Stimulated activated naive CD4-positive, alpha-beta T cell treated with Interleukin-2 at 50 U/mL for 16 hours (primary cell): ENCODE data around the gene RNF208.
"Not testable (repeated sequence)": the region's sequence is repeated elsewhere in the genome, so short reads cannot be mapped to it uniquely, and the experiment has no call there.

Source experiments
- DNase-seq: peaks from one replicate; lab custom pipeline; 2025; lab: John Stamatoyannopoulos, UW

Gene RNF208

DNA sequence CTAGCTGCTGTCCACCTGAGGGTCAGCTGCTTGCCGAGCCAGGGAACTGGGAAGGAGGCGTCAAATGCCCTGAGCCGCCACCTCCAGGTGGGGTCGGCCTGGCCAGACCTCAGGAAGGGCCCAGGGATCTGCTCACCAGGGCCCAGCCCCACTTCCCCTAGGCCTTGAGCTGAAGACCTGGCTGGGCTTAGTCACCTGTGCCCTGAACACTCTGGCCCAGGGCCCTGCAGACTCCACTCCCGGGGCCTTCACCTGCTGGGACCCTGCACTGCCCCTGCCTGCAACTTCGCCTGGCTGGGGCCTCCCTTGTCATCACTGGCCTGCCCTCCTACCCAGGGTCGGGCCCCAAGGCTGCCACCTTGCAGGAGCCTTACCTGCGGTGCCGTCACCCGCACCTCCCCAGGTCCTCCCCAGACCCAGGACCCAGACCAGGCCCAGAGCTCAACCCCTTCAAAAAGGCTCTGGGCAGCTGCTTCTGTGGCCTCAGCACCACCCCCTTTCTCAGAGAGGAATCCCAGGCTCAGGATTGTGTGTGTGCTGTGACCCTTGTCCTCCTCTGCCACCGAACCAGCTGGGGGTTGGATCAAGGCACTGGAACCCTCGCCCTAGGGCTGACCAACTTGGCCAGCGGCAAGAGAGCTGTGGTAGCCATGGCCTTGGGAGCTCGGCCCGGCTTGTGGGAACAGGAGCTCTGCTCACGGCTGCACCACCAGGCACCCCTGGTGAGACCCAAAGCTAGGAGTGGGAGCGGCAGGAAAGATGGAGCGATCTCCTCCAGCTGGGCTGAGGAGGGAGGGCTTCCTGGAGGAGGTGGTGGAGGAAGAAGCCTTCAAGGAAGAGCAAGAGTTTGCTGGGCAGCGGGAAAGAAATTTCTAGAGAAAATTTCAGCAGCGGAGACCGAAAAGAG, 31.9 kb upstream of the RNF208 start:
- DNase-seq: no peak

- no peak for DNase-seq
Observed at GRCh38 chr9:137252555-137253506, 30.8 kb upstream of the RNF208 start.

DNA sequence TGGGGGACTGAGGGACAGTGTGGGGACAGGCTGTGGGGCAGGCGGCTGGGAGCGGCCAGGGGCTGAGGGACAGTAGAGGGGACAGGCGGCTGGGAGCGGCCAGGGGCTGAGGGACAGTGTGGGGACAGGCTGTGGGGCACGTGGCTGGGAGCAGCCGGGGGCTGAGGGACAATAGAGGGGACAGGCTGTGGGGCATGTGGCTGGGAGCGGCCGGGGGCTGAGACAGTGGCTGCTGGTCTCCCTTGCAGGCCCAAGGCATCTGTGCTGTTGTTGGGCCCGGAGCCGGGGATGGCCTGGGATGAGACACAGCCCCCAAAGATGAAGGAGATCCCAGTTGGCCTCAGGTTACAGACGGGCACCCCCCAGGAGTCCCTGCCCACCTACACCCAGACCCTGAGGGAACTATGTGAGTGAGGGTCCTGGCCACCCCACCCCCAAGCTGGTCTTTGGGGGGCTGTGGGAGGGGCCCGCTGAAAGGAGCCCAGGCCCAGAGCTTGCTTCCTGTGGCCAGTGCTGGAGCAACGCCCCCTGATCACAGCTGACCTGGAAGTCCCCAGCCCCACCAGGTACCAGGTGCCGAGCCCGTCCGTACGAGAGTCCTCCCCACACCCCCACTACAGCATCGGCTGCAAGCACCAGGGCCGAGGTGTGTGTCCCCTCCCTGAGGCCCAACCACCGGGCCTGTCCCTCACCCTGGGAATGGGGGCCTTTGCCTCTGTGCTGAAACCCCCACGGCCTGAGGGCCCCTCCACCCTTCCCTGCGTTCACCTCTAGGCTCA, 29.6 kb upstream of the RNF208 start:
- no peak for DNase-seq

DNA sequence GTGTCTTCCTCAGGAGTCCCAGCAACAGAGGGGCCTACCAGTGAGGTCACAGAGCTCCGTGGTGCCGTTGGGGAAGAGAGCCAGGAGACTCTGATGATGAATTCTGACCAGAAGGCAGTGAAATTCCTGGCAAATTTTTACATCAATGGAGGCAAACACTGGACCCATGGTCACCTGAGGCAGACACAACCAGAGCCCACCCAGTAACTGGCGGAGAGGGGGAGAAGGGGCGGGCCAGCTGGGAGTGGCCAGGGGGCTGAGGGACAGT, 29.1 kb upstream of the RNF208 start, which contains the start of gene STPG3:
STPG3 (plus strand) TSS at position 93 of the 268 bp plus-strand sequence; CDS start at position 94, 1 bp downstream.
- no peak for DNase-seq

DNA sequence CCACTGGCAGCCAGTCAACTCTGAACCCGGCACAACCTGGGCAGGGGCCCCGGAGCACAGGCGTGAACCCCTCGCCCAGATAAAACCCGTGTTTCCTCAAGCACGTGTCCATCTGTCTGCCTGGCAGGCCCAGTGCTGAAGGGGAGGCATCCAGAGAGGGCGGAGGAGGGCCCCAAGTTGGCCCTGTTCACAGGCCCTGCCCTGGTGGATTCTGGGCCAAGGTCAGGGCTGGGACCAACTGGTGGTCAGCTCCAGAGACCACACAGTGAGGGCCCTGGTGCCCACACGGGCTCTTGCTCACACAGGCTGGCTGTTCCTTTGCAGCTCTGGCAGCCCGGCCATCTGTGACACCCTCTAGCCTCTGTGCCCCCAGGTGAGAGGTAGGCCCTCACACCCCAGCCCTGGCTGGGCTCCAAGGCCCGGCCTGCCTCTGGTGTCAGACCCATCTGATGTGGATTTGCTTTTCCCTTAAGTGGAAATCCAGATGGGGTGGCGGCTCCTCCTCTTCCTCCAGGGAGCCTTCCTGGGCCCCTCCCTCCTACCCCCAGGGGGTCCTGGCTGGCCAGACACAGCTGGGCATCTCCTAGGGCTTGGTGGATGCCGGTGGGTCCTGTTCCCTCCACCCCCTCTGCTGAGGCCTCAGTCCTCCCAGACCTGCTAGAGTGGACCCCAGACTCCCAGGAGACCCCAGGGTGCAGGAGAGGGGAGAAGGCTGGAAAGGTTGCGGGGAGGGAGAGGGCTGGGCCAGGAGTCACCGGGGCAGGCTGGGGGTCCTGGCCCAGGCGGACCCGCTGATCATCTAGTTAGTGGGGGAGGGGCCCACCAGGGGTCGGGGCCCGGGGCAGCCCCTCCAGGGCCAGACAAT, 28.5 kb upstream of the RNF208 start:
- no peak for DNase-seq

DNA sequence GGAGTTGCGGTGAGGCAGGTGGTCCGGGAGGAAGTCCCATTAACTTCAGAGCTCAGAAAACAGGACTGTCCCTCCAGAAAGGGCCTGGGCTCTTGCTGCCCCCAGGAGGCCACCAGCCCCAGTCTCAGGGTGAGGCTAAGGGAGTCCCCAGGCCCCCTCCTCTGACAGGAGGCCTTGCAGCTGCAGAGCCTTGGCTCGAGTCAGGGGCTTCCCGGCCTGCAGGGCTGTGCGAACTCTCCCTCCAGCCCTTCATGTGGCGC, 25.8 kb upstream of the RNF208 start:
- no peak for DNase-seq

DNA sequence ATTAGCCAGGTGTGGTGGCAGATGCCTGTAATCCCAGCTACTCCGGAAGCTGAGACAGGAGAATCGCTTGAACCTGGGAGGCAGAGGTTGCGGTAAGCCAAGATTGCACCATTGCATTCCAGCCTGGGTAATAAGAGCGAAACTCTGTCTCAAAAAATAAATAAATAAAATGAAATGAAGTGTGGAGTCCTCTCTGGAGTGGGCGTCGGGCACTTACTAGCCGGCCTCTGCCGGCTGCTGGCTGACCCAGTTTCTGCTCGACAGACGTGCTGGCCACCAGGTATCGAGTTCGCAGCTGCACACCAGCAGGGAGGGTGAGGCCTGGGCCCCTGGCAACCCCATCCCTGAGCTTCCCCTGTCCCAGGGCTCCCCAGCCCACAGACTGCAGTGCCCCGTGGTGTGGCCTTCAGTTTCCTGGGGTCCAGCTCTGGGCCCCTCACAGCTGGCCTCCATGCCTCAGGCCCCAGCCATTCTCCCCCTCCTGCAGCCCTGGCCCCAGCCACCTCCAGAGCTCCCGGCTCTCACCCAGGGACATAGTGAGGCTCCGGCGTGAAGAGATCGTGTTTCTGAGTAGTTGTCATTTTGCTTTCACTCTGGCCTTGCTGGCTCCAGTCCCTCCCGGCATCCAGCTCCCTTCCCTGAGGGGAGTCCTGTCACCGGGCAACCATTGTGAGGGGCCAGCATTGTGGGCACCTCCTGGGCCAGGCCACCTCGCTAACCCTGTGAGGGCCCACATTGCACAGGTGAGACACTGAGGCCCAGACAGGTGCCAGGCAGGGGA, 25.3 kb upstream of the RNF208 start:
- no peak for DNase-seq

GRCh38 chr9:137245450-137246421, 23.7 kb upstream of the RNF208 start:
- DNase-seq: no peak

- no peak for DNase-seq
Observed at GRCh38 chr9:137244486-137245449, 22.7 kb upstream of the RNF208 start.

- DNase-seq: no peak
Observed at GRCh38 chr9:137243626-137244485, 21.8 kb upstream of the RNF208 start.

DNA sequence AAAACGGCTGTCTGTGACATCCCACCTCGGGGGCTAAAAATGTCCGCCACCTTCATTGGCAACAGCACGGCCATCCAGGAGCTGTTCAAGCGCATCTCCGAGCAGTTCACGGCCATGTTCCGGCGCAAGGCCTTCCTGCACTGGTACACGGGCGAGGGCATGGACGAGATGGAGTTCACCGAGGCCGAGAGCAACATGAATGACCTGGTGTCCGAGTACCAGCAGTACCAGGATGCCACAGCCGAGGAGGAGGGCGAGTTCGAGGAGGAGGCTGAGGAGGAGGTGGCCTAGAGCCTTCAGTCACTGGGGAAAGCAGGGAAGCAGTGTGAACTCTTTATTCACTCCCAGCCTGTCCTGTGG, 21.2 kb upstream of the RNF208 start:
- DNase-seq: not testable (repeated sequence)

DNA sequence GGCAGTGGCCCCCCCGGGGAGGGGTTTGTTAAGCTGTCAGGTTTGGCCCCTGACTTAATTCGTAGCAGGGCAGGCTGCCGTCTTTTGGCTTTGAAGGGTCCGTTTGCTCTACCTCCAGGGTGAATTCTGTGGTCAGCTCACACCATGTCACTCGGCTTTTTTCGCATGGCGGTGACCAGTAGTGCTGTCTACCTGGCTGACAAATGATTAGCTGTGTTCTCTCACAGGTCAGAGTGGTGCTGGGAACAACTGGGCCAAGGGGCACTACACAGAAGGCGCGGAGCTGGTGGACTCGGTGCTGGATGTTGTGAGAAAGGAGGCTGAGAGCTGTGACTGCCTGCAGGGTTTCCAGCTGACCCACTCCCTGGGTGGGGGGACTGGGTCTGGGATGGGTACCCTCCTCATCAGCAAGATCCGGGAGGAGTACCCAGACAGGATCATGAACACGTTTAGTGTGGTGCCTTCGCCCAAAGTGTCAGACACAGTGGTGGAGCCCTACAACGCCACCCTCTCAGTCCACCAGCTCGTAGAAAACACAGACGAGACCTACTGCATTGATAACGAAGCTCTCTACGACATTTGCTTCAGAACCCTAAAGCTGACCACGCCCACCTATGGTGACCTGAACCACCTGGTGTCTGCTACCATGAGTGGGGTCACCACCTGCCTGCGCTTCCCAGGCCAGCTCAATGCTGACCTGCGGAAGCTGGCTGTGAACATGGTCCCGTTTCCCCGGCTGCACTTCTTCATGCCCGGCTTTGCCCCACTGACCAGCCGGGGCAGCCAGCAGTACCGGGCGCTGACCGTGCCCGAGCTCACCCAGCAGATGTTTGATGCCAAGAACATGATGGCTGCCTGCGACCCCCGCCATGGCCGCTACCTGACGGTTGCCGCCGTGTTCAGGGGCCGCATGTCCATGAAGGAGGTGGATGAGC, 20.5 kb upstream of the RNF208 start:
- DNase-seq: no peak

- DNase-seq: peak; percentile 61
Observed at GRCh38 chr9:137241490-137242268, 19.6 kb upstream of the RNF208 start.

DNA sequence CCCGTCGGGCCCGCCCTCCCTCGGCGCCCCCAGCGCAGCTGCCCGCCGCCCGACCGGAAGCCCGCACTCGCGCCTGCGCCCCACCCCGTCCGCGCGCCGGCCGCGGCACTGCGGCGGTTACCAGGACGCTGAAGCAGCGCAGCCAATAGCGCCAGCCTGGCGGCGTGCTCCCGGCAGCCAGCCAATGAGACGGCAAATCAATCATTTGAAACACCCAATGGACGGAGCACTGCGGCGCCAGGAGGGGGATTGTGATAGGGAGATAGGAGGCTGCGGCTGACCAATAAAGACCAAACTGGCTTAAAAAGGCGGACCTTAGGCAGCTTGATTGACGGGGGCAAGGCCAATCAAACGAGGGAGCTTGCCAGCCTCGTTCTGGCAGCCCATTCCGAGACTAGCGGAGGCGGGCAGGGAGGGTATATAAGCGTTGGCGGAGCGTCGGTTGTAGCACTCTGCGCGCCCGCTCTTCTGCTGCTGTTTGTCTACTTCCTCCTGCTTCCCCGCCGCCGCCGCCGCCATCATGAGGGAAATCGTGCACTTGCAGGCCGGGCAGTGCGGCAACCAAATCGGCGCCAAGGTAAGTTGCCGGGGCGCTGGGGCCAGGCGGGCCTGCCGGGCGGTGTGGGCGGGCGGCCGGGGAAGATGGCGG, 18.9 kb upstream of the RNF208 start, which contains the start of gene TUBB4B:
TUBB4B (plus strand) TSS at position 447 of the 649 bp plus-strand sequence; CDS start at position 521, 74 bp downstream.
- peak; percentile 98 for DNase-seq
